HL-60/S4 (cell line): ENCODE results near the gene SLCO3A1.

Experiments used
- in situ Hi-C: fragments of 300-500 bp; cut with MboI; formaldehyde crosslinking; loops from 2 replicates; pipeline ENCODE4 v1.14.3; 2022; ENCODE audit warnings: low sequenced_read_pairs

SLCO3A1 gene

DNA sequence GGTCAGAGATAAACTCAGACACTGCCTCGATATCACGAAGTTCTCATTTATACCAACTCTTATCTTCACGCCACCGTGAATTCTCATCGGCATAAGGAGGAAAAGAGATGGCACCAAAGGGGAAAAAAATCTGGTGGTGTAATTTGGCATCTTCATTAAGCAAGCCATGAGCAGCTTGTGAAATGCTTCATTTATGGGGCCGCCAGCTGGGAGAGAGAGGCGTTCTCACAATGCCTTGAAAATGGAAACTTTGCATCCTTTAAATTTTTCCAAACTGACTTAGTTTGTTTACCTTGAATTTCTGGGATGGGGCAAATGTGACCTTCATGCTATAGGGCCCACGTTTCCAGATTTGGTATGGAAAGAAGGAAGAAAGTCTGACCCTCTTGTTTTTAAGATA lies 297.7 kb downstream of the SLCO3A1 start:
- in situ Hi-C loops, result no loop called here

DNA sequence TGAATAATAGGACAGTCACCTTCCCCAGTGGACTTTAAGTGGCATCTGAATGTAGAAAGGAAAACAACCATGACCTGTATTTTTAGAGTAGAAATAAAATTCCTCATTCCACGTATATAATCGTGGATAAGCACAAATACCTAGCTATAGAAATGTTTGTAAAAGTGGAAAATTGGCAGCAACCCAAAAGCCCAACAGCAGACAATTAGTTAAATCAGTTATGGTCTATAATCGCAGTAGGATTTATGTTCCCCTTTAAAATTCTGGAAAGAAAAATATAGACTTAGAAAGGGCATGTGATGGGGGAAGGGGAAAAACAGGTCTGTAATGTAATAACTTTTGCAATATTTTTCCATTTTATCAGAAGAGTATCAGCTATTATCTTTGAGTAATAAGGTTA lies 298.2 kb downstream of the SLCO3A1 start:
- in situ Hi-C loops, result no loop called here

- in situ Hi-C loops, result no loop called here
Observed at GRCh38 chr15:92152983-92153382, 299.5 kb downstream of the SLCO3A1 start.

GRCh38 chr15:92153620-92154019 lies 300.1 kb downstream of the SLCO3A1 start:
- in situ Hi-C loops, result no loop called here

DNA sequence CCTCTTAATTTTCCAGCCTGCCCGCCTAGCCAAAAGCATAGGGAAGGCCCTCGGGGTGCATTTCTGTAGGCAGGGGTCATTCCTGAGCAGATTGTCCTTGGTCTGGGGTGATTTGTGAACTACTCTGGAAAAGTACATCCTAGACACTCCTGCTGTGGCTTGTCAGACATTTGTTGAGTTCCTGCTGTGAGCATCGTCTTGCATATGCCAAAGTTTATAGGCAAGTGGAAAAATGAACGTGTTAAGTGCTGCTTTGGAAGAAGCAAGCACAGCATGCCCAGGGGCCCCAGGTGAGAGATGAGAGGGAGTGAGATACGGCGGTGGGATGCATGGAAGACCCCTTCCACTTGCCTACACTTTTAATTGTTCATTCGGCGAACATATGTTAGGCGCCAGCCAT lies 302.4 kb downstream of the SLCO3A1 start:
- in situ Hi-C loops, result no loop called here

DNA sequence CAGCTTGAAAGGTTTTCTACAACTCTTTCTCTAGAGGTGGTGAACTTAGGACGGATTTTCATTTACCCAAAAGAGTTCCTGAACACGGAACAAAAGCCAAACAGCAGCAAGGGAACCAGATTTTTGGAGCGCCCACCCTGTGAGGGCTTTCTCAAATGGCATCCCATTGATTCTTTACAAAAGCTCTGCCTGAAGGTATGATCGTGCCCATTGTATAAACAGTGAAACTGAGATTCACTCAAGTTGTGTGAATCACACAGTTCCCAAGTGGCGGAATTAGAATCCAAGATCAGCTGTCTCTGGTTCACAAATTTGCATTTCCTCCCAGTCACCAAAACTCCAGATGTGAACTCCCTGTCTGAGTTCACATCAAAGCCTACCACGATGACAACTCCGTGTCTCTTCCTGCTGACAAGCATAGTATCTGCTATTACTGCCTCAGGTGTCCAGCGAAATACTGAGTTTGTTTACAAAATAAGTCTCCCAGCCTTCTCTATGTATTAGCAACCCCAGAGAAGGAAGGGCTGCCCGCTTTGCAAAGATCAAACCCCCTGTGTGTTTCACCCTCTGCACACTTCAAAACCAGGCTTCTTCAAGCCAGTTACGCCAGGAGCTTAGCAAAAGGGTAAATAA lies 304.3 kb downstream of the SLCO3A1 start:
- in situ Hi-C loops, result no loop called here

DNA sequence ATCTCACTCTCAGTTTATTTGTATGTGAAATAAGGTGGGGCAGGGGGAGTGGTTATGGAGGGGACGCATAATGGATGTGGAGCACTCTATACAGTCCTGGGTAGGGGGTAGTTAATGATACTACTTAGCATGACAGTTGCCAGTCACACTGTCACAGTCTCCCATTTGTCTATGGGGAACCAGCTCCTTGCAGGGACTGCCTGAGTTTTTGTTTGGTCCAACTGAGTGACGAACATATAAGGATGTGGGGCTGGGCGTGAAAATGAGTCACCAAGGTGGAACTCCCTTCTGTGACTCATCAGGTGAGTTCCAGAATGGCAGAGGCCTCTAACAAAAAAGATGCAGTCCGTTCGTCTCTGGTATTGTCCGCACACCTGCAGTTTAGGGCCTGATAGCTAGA lies 304.9 kb downstream of the SLCO3A1 start:
- in situ Hi-C loops, result no loop called here

DNA sequence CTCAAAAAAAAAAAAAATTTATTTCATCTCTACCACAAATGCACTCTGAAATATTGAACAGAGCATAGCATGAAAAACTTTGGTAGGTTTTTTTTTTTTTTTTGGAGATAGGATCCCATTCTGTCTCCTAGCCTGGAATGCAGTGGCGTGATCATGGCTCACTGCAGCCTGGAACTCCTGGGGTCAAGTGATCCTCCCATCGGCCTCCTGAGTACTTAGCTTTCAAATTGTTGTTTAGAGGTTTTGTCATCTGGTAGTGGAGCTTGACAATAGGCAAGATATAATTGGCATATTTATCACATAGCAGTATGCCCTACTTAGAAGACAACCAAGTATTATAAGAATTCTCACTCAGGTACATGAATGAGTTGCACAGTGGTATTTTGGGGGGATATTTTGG lies 306.0 kb downstream of the SLCO3A1 start:
- in situ Hi-C loops, result no loop called here

GRCh38 chr15:92159906-92160841 lies 306.7 kb downstream of the SLCO3A1 start:
- in situ Hi-C loops, result no loop called here

DNA sequence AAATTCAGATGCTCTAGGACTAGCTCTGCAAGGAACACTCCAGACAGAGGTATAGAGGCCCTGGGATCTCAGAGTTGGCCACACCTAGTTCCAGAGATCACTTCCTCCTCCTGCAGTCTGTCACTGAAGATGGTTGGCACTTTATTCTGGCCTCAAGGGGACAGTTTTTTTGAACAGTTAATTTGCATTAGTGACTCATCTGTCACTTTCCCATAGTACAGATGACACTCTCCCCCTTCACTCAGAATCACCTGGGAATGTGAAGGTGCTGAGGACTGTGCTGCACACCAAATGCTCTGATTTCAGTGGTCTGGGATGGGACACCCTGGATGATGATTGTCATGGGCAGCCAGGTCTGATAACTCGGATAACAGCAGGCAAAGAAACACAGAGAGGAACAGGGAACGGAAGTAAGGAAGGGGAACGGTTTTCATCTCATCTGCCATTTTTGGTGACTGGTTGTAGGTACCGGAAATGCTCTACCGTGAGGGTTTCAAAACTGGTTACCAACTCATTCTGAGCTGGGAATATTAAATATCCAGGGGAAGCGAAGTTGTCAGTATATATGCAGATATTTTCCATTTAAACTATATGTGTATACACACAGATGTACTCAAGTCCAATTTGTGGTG lies 307.6 kb downstream of the SLCO3A1 start:
- in situ Hi-C loops, result no loop called here

GRCh38 chr15:92162657-92163056 lies 309.1 kb downstream of the SLCO3A1 start:
- in situ Hi-C loops, result no loop called here

DNA sequence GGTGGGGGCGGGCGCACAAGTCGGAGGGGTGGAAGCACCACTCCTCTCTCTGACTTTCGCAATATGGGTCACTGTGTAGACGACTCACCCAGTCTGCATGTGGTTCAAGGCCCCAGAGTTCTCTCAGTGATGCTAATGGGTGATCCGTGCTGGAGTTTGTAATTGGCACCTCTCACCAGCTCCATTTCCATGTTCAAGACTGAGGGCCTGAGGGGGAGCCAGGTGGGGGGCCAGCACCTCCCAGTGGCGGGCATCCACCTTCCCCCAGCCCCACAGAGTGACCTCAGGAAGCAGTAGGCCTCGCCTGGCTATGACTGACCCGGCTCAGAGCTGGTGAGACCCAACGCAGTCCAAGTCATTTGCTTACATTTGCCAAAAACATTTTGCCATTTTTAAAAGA lies 310.1 kb downstream of the SLCO3A1 start:
- in situ Hi-C loops, result no loop called here

- in situ Hi-C loops, result no loop called here
Observed at GRCh38 chr15:92164327-92165000, 311.0 kb downstream of the SLCO3A1 start.

DNA sequence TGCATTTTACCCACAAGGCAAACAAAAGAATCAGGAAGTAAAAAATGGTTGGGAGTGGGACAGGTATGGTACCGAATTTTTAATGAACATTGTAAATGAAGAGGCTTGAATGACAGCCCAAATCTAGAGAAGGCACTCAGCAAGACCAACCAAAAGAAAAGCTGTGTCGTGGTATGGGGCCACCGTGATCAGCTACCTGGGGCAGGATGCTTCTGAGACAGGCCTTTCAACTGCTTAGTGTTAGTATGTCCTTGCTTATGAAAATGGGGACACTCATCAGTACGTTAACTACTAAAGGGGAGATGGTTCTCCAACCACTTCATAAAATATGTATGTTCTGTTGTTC lies 311.5 kb downstream of the SLCO3A1 start:
- in situ Hi-C loops, result no loop called here

GRCh38 chr15:92166029-92166428 lies 312.5 kb downstream of the SLCO3A1 start:
- in situ Hi-C loops, result no loop called here

DNA sequence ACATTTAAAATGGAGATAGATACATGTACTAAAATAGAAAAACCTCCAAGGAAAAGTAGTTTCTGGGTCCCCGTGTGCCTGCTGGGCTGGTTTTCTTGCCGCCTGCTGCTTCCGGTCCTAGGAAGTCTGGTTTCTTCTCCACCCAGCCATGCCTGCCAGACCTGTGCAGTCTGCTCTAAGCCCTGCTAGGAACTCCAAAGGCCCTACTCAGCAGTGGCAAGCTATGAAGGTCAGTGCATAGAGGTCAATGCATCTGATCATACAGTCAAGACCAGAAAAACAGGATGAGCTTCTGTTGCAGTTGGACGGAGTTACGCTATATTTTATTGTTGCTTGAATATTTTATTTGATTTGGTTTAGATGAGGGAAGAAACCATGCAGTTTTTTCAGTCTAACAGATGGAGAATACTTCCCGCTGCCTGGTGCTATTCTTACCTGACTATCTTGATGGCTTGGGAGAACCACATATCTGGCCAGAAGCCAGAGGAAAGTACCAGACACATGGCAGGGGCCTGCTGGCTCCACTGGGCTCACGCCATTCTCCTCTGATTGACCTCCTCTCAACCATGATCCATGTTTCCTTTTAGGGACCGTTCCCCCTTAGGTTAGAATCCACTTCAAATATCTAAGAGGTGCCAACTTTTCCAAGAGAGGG lies 313.4 kb downstream of the SLCO3A1 start:
- in situ Hi-C loops, result no loop called here

DNA sequence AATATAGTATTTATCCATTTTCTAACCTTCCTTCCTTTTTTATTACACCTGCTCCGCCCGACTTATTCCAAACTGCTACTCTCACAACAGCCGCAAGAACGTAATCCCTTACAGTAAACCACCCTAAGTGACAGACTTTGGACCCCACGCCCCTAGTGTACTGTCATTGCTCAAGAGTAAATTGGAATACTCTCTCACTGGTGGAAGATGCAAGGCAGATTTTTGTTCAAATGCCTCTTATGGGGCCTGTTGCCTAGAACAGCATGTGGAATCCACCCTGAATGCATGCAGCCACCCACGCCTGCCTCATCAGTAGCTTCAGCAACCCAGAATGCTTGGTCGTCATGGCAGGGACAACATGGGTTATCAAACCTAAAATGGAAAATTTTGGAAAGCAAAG lies 313.9 kb downstream of the SLCO3A1 start:
- in situ Hi-C loops, result no loop called here

- in situ Hi-C loops, result no loop called here
Observed at GRCh38 chr15:92168066-92168683, 314.7 kb downstream of the SLCO3A1 start.

DNA sequence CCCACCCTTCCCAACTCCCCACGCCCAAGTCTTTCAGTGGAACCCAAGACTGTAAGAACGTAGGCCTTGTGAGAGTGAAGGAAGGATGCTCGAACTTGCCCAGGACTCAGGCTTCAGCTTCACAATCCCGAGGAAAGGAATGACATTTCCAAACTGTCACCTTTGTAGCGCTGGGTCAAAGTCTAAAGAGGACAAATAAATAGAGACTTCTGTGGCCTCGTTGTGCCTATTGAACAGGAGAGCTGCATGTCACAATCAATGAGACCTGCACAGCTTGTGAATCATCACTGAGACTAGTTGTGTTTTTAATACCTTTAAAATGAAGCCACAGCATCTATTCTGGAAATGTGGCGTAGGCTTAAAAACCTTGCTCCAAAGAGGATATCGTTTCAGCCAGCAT lies 317.4 kb downstream of the SLCO3A1 start:
- in situ Hi-C loops, result no loop called here

- in situ Hi-C loops, result no loop called here
Observed at GRCh38 chr15:92178911-92179310, 325.4 kb downstream of the SLCO3A1 start.
